Thymus (tissue), 11 donors: Measurements from ENCODE around the gene MAP2K3. TPM values are rescaled to one million over a fixed set of nuclear protein-coding genes. Genes with fewer than 3 reads are reported as not detected.

ENCODE experiments used
- DNase-seq, 9 donors: peaks; one replicate each; pipeline ENCODE4 v3.0.0-alpha.2; 2013; ENCODE audit warnings: low spot score in 9 of 9, low read depth in 6 of 9, missing footprints in 1 of 9
- H3K27ac ChIP-seq, 2 donors: one replicate each; pipeline ENCODE4 v1.5.1; 2013; ENCODE audit warnings: control low read depth in 1 of 2, low read depth in 1 of 2, low read length in 1 of 2, mild to moderate bottlenecking in 1 of 2, moderate library complexity in 1 of 2
- H3K27me3 ChIP-seq, 2 donors: one replicate each; pipeline ENCODE4 v1.5.1; 2013; ENCODE audit warnings: low read length in 1 of 2; ENCODE audit not compliant: control insufficient read depth in 2 of 2, insufficient read depth in 1 of 2
- H3K36me3 ChIP-seq, 2 donors: one replicate each; pipeline ENCODE4 v1.5.1; 2013; ENCODE audit warnings: low read length in 1 of 2, mild to moderate bottlenecking in 1 of 2, moderate library complexity in 1 of 2; ENCODE audit not compliant: control insufficient read depth in 2 of 2, insufficient read depth in 2 of 2
- H3K4me1 ChIP-seq, 2 donors: one replicate each; pipeline ENCODE4 v1.5.1; 2013; ENCODE audit warnings: low read length in 2 of 2; ENCODE audit not compliant: control insufficient read depth in 2 of 2, insufficient read depth in 2 of 2
- H3K4me3 ChIP-seq, 2 donors: one replicate each; pipeline ENCODE4 v1.5.1; 2013; ENCODE audit warnings: low read length in 2 of 2, control low read depth in 1 of 2, mild to moderate bottlenecking in 1 of 2
- H3K9me3 ChIP-seq, 2 donors: one replicate each; pipeline ENCODE4 v1.5.1; 2013; ENCODE audit warnings: low read length in 1 of 2, mild to moderate bottlenecking in 1 of 2; ENCODE audit not compliant: control insufficient read depth in 2 of 2, insufficient read depth in 1 of 2
- WGBS: extraction: QIAGEN DNeasy Blood & Tissue Kit; methylation state at CpG from one replicate; pipeline ENCODE4 v1.1.7; 2013; 5-methylcytosine and 5-hydroxymethylcytosine counted together
- polyA plus RNA-seq: library from polyadenylated mRNA; stranded (reverse); fragments of 200-250 nt; gene quantifications from one replicate; pipeline ENCODE4 v1.2.3, GENCODE V29; 2013
- total RNA-seq: library from RNA; stranded (reverse); fragments of 120-200 nt; gene quantifications from one replicate; pipeline ENCODE4 v1.2.4, GENCODE V29; 2013
- donor health status: healthy.

MAP2K3 gene
- total and polyA plus RNA-seq, 2 donors = 9.1 to 33.4 TPM

GRCh38 chr17:21251337-21252010 lies 33.0 kb upstream of the MAP2K3 start:
- Histone ChIP-seq H3K4me3 (no peak overlapping the region), H3K4me1 (peaks cover 13 to 16% of the 10 kb centered on the region in 2 donors), H3K27ac (no peak overlapping the region), H3K9me3 (no peaks in the 10 kb centered on the region), H3K27me3 (peaks cover 0 to 32% of the 10 kb centered on the region in 2 donors), H3K36me3 (no peaks in the 10 kb centered on the region)
- 97% methylated on average over 15 of the region's 15 CpGs for WGBS
- no peak for DNase-seq

DNA sequence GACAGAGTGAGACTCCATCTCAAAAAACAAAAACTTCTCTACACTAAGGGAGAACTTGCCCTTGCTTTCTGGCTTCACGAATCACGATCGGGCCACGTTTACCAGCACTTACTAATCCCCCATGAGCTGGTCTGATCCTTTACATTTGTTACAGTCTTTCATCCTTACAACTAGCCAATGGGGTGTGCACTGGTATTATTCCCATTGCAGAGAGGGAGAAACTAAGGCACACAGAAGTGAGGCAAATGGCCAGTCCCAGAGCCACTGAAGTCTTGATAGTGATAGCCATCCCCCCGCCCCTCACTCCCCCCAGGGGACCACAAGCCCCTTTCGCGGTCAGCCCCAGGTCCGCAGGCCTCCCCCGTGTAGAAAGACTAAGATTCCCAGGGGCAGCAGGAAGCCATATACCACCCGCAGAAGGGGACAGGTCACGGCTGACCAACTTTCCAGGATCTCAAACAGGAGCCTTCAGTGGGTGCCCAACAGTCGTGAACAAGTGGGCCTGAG lies 32.2 kb upstream of the MAP2K3 start:
- WGBS = 42% methylated on average over 12 of the region's 12 CpGs
- H3K27ac ChIP-seq = no peak overlapping the region
- H3K4me3 ChIP-seq = peak overlapping the region; percentile 37 to 95
- no peaks in the 10 kb centered on the region for H3K9me3 ChIP-seq
- H3K27me3 ChIP-seq = peaks cover 0 to 32% of the 10 kb centered on the region in 2 donors
- H3K4me1 ChIP-seq = peaks cover 13 to 16% of the 10 kb centered on the region in 2 donors
- no peak for DNase-seq
- H3K36me3 ChIP-seq = no peaks in the 10 kb centered on the region

DNA sequence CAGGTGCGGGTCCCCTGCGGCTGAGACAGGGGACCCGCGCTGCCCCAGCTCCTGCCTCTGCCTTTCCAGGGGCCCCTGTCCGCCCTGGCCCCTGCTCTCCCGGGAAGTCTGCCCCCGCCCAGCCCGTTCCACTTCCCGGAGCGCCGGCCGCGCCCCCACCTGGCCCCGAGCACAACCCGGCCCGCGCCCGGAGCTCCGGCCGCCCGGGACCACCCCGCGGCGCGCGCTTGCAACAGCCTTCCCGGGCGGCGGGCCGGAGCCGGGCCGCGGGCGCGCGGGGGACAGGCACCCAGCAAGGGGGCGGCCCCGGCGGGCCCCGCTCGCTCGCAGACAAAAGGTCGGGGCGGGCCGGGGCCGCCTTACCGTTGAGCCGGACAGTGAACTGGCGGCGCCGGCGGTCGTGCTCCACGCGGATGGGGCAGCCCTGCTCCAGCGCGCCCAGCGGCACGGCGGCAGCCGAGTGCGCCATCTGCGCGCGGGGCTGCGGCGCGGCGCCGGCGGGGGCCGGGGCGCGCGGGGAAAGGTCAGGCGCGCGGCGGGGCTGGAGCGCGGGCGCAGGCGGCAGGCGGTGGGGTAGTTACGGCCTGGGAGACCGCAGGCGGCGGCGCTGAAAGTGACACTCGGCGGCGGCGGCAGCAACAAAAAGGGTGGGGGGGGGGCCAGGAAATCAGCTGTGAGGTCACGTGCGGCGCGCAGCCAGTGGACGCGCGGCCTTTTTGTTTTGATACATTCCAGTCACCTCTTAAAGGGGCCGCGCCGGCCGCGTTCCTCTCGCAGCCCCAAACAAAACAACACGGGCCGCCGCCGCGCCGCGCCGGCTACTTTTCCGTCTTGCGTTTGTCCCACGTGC lies 31.5 kb upstream of the MAP2K3 start, which contains the start of gene NATD1:
NATD1 (minus strand) TSS at position 615 of the 850 bp plus-strand sequence; CDS start at position 469, 146 bp downstream.
- Histone ChIP-seq H3K9me3 (no peaks in the 10 kb centered on the region), H3K4me3 (peak within 1 kb of the TSS; percentile 38 to 95), H3K4me1 (peaks cover 13 to 16% of the 10 kb centered on the region in 2 donors), H3K36me3 (no peaks in the 10 kb centered on the region), H3K27me3 (peaks cover 0 to 32% of the 10 kb centered on the region in 2 donors), H3K27ac (peak within 1 kb of the TSS in 1 of 2 donors; percentile 68)
- DNase-seq = peak; percentile 42 to 93 (median 77)
- WGBS = under 1% methylated on average over 117 of the region's 117 CpGs

DNA sequence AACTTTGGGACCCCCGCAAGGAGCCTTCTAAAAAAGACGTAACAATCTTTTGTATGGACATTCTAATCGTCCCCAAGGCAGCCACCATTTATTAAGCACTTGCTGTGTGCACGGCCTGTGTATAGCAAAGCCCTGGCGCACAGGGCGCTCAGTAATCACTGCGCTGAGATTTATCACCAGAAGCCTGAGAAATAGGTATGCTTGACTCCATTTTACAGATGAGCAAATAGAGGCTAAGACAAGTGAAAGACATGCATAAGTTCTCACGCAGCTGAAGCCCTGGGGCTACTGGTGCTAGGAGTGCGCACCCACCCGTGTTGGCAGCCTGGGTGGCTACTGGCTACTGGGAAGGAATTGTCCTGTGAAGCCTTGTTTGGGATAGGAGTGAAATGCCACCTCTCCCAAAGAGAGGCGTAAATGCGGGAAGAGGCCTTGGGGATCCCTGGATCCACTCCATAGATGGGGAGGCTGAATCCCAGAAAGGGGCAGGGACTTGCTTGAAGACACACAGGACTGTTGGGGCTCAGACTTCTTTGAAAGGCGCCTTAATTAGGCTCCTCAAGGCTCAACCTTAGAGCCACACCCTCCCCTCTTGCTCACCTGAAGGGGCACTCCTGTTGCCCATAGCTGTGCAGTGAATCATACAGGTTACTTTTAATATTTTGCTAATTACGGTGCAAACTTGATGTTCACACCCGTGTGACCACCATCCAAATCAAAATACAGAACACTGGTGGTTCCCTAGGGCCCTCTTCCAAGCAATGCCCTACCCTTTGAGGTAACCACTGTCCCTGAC lies 30.7 kb upstream of the MAP2K3 start:
- WGBS = 57% methylated on average over 15 of the region's 15 CpGs
- H3K27ac ChIP-seq = peak overlapping the region in 1 of 2 donors; percentile 65
- H3K4me3 ChIP-seq = peak overlapping the region; percentile 38 to 95
- DNase-seq = no peak
- H3K36me3 ChIP-seq = no peaks in the 10 kb centered on the region
- peaks cover 0 to 32% of the 10 kb centered on the region in 2 donors for H3K27me3 ChIP-seq
- no peaks in the 10 kb centered on the region for H3K9me3 ChIP-seq
- H3K4me1 ChIP-seq = peaks cover 13 to 16% of the 10 kb centered on the region in 2 donors

GRCh38 chr17:21258593-21258992 lies 25.9 kb upstream of the MAP2K3 start:
- peaks cover 0 to 8% of the 10 kb centered on the region in 2 donors for H3K27me3 ChIP-seq
- no peaks in the 10 kb centered on the region for H3K36me3 ChIP-seq
- no peak for DNase-seq
- H3K4me3 ChIP-seq = no peak overlapping the region
- H3K4me1 ChIP-seq = peaks cover 4 to 5% of the 10 kb centered on the region in 2 donors
- 93% methylated on average over 7 of the region's 7 CpGs for WGBS
- no peaks in the 10 kb centered on the region for H3K9me3 ChIP-seq
- H3K27ac ChIP-seq = no peak overlapping the region

GRCh38 chr17:21262259-21262993 lies 22.1 kb upstream of the MAP2K3 start:
- no peaks in the 10 kb centered on the region for H3K27me3 ChIP-seq
- no peaks in the 10 kb centered on the region for H3K36me3 ChIP-seq
- 95% methylated on average over 12 of the region's 12 CpGs for WGBS
- no peak overlapping the region for H3K27ac ChIP-seq
- H3K4me1 ChIP-seq = no peaks in the 10 kb centered on the region
- no peaks in the 10 kb centered on the region for H3K9me3 ChIP-seq
- no peak for DNase-seq
- no peak overlapping the region for H3K4me3 ChIP-seq

GRCh38 chr17:21263376-21263775 lies 21.1 kb upstream of the MAP2K3 start:
- Histone ChIP-seq H3K4me1 (peaks cover 0 to 8% of the 10 kb centered on the region in 2 donors), H3K27ac (no peak overlapping the region), H3K9me3 (no peaks in the 10 kb centered on the region), H3K27me3 (no peaks in the 10 kb centered on the region), H3K4me3 (no peak overlapping the region), H3K36me3 (no peaks in the 10 kb centered on the region)
- 92% methylated on average over 6 of the region's 6 CpGs for WGBS
- DNase-seq = no peak

DNA sequence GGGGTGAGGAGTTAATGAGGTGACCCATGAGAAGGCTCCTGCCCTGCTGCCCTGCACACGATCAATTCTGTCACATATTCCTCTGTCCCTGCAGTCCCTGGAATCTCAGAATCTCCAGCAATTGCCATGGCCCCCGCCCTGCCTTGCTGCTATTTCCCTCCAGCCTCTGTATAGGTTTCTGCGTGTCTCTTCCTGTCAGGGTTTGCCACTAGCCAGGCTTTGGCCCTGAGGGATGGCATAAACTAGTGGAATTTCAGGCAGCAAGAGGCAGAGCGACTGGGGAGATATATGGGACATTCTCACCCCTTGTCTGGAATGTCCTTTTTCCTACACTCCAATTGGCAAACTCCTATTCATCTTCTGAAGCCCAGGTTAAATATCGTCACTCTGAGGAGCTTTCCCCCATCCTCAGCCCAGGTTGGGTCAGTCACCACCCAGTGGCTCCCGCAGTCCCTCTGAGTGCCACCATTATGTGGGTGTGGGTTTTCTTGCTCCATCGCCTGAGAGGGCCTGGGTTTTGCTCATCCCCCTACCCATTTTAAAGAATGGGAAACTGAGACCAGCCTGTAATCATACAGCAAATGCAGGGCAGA lies 15.8 kb upstream of the MAP2K3 start:
- H3K27ac ChIP-seq = peak overlapping the region in 1 of 2 donors; percentile 55
- whole genome bisulfite sequencing = 82% methylated on average over 7 of the region's 7 CpGs
- H3K27me3 ChIP-seq = no peaks in the 10 kb centered on the region
- no peak for DNase-seq
- H3K4me3 ChIP-seq = no peak overlapping the region
- peaks cover 0 to 11% of the 10 kb centered on the region in 2 donors for H3K4me1 ChIP-seq
- H3K9me3 ChIP-seq = no peaks in the 10 kb centered on the region
- no peaks in the 10 kb centered on the region for H3K36me3 ChIP-seq
